Liver (tissue), 3 donors: ENCODE measurements around the gene GSTO2.

Source experiments
- EGR1 ChIP-seq, 2 donors: IDR thresholded peaks; 2 replicates each; pipeline ENCODE4 v1.6.1; 2016 to 2018; ENCODE audit warnings: antibody characterized with exemption in 2 of 2, low read depth in 2 of 2
- FOXA1 ChIP-seq: IDR thresholded peaks from 2 replicates; pipeline ENCODE4 v1.6.1; 2016; ENCODE audit warnings: antibody characterized with exemption
- FOXA2 ChIP-seq: IDR thresholded peaks from 2 replicates; pipeline ENCODE4 v1.6.1; 2016; ENCODE audit warnings: antibody characterized with exemption
- JUND ChIP-seq, 2 donors: IDR thresholded peaks; 2 replicates each; pipeline ENCODE4 v1.6.1; 2016; ENCODE audit warnings: antibody characterized with exemption in 2 of 2
- TAF1 ChIP-seq: conservative IDR thresholded peaks from 2 replicates; pipeline ENCODE4 v1.6.1; 2016; ENCODE audit warnings: antibody characterized with exemption, mild to moderate bottlenecking
- TF ChIP-seq, protein P1 (sequence below): IDR thresholded peaks from 2 replicates; pipeline ENCODE4 v1.6.1; 2016; ENCODE audit warnings: antibody characterized with exemption
- TF ChIP-seq, protein P2 (sequence below): fragments of 150-350 bp; IDR thresholded peaks from 2 replicates; pipeline ENCODE4 v1.5.1; 2017; ENCODE audit warnings: improper control_type of control experiment, low read depth, low read length; ENCODE audit not compliant: missing input control
- TF ChIP-seq, protein P3 (sequence below): IDR thresholded peaks from 2 replicates; pipeline ENCODE4 v1.6.1; 2016; ENCODE audit warnings: antibody characterized with exemption
- donor health status: healthy.
- donor health status: healthy.

DNA sequence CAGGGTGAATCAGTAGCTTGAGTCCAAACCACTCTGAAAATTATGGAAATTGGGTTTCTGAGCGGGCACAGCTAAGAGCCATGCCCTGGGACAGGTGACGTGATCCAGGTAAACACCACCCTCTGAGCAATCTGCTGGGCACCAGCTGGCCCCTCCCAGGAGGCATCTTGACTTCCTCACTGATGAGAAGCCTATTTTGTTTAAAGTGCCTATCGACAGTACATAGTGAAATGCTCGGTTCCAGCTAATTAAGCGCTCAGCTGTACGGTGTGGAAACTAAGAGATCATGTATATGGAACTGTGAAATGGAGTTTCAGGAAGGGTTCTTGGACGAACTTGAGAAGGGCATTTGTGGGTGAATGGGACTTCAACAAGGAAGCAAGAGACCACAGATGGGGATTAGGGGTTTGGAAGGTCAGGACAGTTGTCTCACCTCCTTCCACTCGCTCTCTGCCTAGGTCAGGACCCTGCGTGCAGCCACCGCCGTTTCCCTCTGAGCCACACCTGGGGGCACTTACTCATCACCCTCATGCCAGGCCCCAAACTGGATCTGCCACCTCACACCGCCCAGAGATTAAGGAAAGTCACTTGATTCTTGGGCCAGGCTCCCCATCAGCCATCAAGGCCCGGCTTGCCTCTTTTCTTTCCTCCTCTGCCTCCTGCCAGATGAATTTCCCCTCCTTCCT, 66.1 kb downstream of the GSTO2 start:
- TF ChIP-seq, protein P1, sequence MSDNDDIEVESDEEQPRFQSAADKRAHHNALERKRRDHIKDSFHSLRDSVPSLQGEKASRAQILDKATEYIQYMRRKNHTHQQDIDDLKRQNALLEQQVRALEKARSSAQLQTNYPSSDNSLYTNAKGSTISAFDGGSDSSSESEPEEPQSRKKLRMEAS: no peak
- TF ChIP-seq JUND (IDR thresholded peaks at IDR 0.05) (no peak), EGR1 (IDR thresholded peaks at IDR 0.05; ENCODE audit: low read depth in 2 of 2) (no peak), TAF1 (no peak), FOXA1 (no peak), FOXA2 (no peak)
- TF ChIP-seq, protein P2, sequence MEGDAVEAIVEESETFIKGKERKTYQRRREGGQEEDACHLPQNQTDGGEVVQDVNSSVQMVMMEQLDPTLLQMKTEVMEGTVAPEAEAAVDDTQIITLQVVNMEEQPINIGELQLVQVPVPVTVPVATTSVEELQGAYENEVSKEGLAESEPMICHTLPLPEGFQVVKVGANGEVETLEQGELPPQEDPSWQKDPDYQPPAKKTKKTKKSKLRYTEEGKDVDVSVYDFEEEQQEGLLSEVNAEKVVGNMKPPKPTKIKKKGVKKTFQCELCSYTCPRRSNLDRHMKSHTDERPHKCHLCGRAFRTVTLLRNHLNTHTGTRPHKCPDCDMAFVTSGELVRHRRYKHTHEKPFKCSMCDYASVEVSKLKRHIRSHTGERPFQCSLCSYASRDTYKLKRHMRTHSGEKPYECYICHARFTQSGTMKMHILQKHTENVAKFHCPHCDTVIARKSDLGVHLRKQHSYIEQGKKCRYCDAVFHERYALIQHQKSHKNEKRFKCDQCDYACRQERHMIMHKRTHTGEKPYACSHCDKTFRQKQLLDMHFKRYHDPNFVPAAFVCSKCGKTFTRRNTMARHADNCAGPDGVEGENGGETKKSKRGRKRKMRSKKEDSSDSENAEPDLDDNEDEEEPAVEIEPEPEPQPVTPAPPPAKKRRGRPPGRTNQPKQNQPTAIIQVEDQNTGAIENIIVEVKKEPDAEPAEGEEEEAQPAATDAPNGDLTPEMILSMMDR: no peak
- TF ChIP-seq, protein P3, sequence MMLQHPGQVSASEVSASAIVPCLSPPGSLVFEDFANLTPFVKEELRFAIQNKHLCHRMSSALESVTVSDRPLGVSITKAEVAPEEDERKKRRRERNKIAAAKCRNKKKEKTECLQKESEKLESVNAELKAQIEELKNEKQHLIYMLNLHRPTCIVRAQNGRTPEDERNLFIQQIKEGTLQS: no peak
